GM10266 (cell line): ENCODE results near the gene RPS6KB2.
A peak's percentile ranks its signal among the peaks of the same experiment; 100 is the strongest.

Experiments used
- DNase-seq: peaks from one replicate; pipeline ENCODE4 v3.0.0; 2012; ENCODE audit errors: extremely low spot score
- CTCF ChIP-seq: IDR thresholded peaks from 2 replicates; pipeline ENCODE4 v1.5.1; 2012; ENCODE audit warnings: mild to moderate bottlenecking, low read depth; ENCODE audit not compliant: control insufficient read depth, insufficient read depth; ENCODE audit errors: missing control alignments

Gene RPS6KB2

GRCh38 chr11:67428052-67429001 lies at the start of gene RPS6KB2:
TSS of gene RPS6KB2 (plus strand) at chr11:67428494. CDS start at chr11:67428546, 52 bp downstream.
- peak; percentile 99 for DNase-seq
- TF ChIP-seq CTCF, result no peak

- DNase-seq, result no peak
- no peak for TF ChIP-seq CTCF
Observed at GRCh38 chr11:67378544-67378943, 49.8 kb upstream of the RPS6KB2 start.

GRCh38 chr11:67379061-67380058 lies 48.9 kb upstream of the RPS6KB2 start:
- no peak for DNase-seq
- no peak for TF ChIP-seq CTCF

- TF ChIP-seq CTCF, result no peak
- DNase-seq, result no peak
Observed at GRCh38 chr11:67381244-67381972, 46.9 kb upstream of the RPS6KB2 start.

GRCh38 chr11:67382276-67383136 lies 45.8 kb upstream of the RPS6KB2 start:
- TF ChIP-seq CTCF, result peak; percentile 93
- peak; percentile 82 for DNase-seq

GRCh38 chr11:67384851-67385366 lies 43.4 kb upstream of the RPS6KB2 start:
- TF ChIP-seq CTCF, result no peak
- no peak for DNase-seq
